Upper lobe of right lung (tissue), 1 donor: Measurements from ENCODE around the gene MCOLN1. TPM values are rescaled to one million over a fixed set of nuclear protein-coding genes. Genes with fewer than 3 reads are reported as not detected.

Experiments used
- ATAC-seq: fragments of 200-7000 bp; cut with Tn5 transposase; one replicate; pipeline ENCODE4 v1.9.1; 2020; ENCODE audit warnings: mild to moderate bottlenecking, moderate library complexity
- DNase-seq: peaks from one replicate; pipeline ENCODE4 v3.0.0-alpha.2; 2020
- H3K27ac ChIP-seq: fragments of 200-600 bp; one replicate; pipeline ENCODE4 v1.8.0; 2022
- H3K27me3 ChIP-seq: fragments of 200-600 bp; one replicate; pipeline ENCODE4 v1.8.0; 2022; ENCODE audit warnings: mild to moderate bottlenecking
- H3K36me3 ChIP-seq: fragments of 200-600 bp; one replicate; pipeline ENCODE4 v1.8.0; 2022
- H3K4me1 ChIP-seq: fragments of 200-600 bp; one replicate; pipeline ENCODE4 v1.8.0; 2022
- H3K4me3 ChIP-seq: fragments of 200-600 bp; one replicate; pipeline ENCODE4 v1.8.0; 2022; ENCODE audit warnings: mild to moderate bottlenecking
- H3K9me3 ChIP-seq: fragments of 200-600 bp; one replicate; pipeline ENCODE4 v1.8.0; 2022
- intact Hi-C: fragments of 100-400 bp; cut with DNase I; formaldehyde crosslinking; loops from one replicate; pipeline ENCODE4 v1.11.0; 2022
- total RNA-seq: library from RNA; stranded (reverse); fragmentation: NEBNext Ultra II Directional; extraction: Animal tissue kit (Norgen Biotek cat#: 25700); gene quantifications from one replicate; pipeline ENCODE4 v1.2.1, GENCODE V29; 2021
- TF ChIP-seq, protein P1 (sequence below): fragments of 200-600 bp; IDR thresholded peaks from one replicate; pipeline ENCODE4 v1.8.0; 2022; ENCODE audit warnings: antibody characterized with exemption
- donor health status: DM: no; HTN: yes; CAD: no; lungs with severe emphysema.

The MCOLN1 gene
- total RNA-seq, 1 donor from 2014 or later = 55.0 TPM

DNA sequence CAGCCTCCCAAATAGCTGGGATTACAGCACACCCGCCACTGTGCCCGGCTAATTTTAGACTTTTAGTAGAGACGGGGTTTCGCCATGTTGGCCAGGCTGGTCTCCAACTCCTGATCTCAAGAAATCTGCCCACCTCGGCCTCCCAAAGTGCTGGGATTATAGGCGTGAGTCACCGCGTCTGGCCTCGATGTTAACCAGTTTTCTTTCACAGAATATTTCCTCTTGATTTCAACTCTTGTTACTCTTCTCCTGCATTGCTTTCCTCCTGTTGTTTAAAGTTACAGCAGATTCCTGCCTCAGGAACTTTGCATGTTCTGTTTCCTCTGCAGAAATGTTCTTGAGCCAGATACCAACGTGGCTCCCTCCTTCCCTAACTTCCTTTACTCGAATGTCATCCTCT lies 29.9 kb upstream of the MCOLN1 start:
- DNase-seq = no peak

GRCh38 chr19:7494416-7495098 lies 27.9 kb upstream of the MCOLN1 start:
- intact Hi-C loops = no loop called here
- H3K4me1 ChIP-seq = peaks cover 9% of the 10 kb centered on the region
- peak overlapping the region; percentile 71 for H3K27ac ChIP-seq
- ATAC-seq (peak; percentile 52), DNase-seq (no peak)
- no peaks in the 10 kb centered on the region for H3K36me3 ChIP-seq
- no peaks in the 10 kb centered on the region for H3K9me3 ChIP-seq
- TF ChIP-seq, protein P1, sequence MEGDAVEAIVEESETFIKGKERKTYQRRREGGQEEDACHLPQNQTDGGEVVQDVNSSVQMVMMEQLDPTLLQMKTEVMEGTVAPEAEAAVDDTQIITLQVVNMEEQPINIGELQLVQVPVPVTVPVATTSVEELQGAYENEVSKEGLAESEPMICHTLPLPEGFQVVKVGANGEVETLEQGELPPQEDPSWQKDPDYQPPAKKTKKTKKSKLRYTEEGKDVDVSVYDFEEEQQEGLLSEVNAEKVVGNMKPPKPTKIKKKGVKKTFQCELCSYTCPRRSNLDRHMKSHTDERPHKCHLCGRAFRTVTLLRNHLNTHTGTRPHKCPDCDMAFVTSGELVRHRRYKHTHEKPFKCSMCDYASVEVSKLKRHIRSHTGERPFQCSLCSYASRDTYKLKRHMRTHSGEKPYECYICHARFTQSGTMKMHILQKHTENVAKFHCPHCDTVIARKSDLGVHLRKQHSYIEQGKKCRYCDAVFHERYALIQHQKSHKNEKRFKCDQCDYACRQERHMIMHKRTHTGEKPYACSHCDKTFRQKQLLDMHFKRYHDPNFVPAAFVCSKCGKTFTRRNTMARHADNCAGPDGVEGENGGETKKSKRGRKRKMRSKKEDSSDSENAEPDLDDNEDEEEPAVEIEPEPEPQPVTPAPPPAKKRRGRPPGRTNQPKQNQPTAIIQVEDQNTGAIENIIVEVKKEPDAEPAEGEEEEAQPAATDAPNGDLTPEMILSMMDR = peak; percentile 14
- no peak overlapping the region for H3K4me3 ChIP-seq
- no peaks in the 10 kb centered on the region for H3K27me3 ChIP-seq

More for the DNA sequence above, 29.9 kb upstream of the MCOLN1 start:
- ATAC-seq = no peak
- Histone ChIP-seq H3K27me3 (no peaks in the 10 kb centered on the region), H3K27ac (peak overlapping the region; percentile 36), H3K36me3 (no peaks in the 10 kb centered on the region), H3K4me3 (no peak overlapping the region), H3K9me3 (no peaks in the 10 kb centered on the region), H3K4me1 (peaks cover 15% of the 10 kb centered on the region)
- TF ChIP-seq, protein P1 = no peak
- intact Hi-C loops = no loop called here

DNA sequence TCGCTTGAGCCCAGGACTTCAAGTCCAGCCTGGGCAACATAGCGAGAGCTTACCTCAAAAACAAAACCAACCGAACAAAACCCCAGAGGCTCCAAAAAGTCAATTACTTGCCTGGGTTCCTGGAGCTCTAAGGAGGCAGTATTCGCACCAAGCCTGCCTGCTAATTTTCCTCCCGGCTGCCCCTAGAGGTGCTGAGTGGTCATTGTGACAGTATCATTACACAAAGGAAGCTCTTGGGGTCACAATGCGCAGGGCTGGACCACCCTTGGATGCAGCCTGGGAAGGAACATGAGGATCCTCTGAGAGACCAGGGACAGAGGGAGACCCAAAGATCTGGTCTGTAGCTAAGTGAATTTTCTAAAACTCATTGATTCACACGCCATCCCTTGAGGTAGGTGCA lies 25.1 kb upstream of the MCOLN1 start:
- Histone ChIP-seq H3K9me3 (no peaks in the 10 kb centered on the region), H3K27me3 (peaks cover 19% of the 10 kb centered on the region), H3K4me3 (no peak overlapping the region), H3K27ac (no peak overlapping the region), H3K4me1 (peaks cover 17% of the 10 kb centered on the region), H3K36me3 (no peaks in the 10 kb centered on the region)
- intact Hi-C loops = no loop called here
- ATAC-seq (peak; percentile 20), DNase-seq (no peak)
- TF ChIP-seq, protein P1 = peak; percentile 39

GRCh38 chr19:7500811-7501450 lies 21.5 kb upstream of the MCOLN1 start:
- peak; percentile 76 for DNase-seq
- H3K27me3 ChIP-seq = peaks cover 24% of the 10 kb centered on the region

DNA sequence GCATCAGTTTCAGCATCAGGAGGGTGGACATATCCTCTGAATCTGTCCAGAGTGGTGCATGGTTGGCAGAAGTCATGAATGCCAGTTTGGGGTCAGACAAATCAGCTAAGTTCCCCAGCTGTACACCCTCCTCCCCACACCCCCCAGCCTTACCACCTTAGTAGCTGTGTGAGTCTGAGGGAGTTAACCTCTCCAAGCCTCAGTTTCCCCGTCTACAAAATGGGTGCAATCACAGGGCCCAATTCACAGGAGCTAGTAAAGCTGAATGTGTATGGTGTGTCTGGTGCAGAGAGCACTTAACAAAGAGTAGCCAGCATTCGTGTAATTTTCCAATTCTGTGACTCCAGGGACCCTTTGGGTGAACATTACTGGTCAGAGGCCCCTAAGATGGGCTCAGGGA lies 19.9 kb upstream of the MCOLN1 start:
- H3K27ac ChIP-seq = no peak overlapping the region
- no peak for DNase-seq
- intact Hi-C loops = no loop called here
- TF ChIP-seq, protein P1 = no peak
- no peaks in the 10 kb centered on the region for H3K9me3 ChIP-seq
- ATAC-seq = no peak
- peaks cover 10% of the 10 kb centered on the region for H3K4me1 ChIP-seq
- no peak overlapping the region for H3K4me3 ChIP-seq
- H3K27me3 ChIP-seq = peaks cover 24% of the 10 kb centered on the region
- H3K36me3 ChIP-seq = no peaks in the 10 kb centered on the region

More at GRCh38 chr19:7500811-7501450, 21.5 kb upstream of the MCOLN1 start:
- ATAC-seq = peak; percentile 72
- intact Hi-C loops = no loop called here
- TF ChIP-seq, protein P1 = no peak
- H3K9me3 ChIP-seq = no peaks in the 10 kb centered on the region
- H3K36me3 ChIP-seq = no peaks in the 10 kb centered on the region
- H3K4me1 ChIP-seq = peaks cover 10% of the 10 kb centered on the region
- H3K4me3 ChIP-seq = peak overlapping the region; percentile 39
- H3K27ac ChIP-seq = no peak overlapping the region
